ENCODE results near the gene NCKAP5.

NCKAP5 gene

GRCh38 chr2:133152801-133153200 lies 415.5 kb downstream of the NCKAP5 start:
- TF ChIP-seq CTCF (IDR thresholded peaks at IDR 0.05; ENCODE audit: low read depth, low read length, missing control alignments) = no peak

GRCh38 chr2:133148187-133148586 lies 420.1 kb downstream of the NCKAP5 start:
- TF ChIP-seq CTCF (IDR thresholded peaks at IDR 0.05; ENCODE audit: low read depth, low read length, missing control alignments) = no peak
- H3K4me3 ChIP-seq (ENCODE audit: low read depth, low read length) = no peak overlapping the region

More at GRCh38 chr2:133152801-133153200, 415.5 kb downstream of the NCKAP5 start:
- no peak for DNase-seq
- Histone ChIP-seq H3K27me3 (replicated peaks) (no peaks in the 10 kb centered on the region), H3K4me3 (ENCODE audit: low read depth, low read length) (no peak overlapping the region), H3K36me3 (replicated peaks) (no peaks in the 10 kb centered on the region), H3K27ac (no peak overlapping the region)
- in situ Hi-C loops (cut with HindIII; ENCODE audit: low pct_ligation_motif_present, low sequenced_read_pairs) = no loop called here

GRCh38 chr2:133146893-133147292 lies 421.4 kb downstream of the NCKAP5 start:
- H3K27ac ChIP-seq = no peak overlapping the region
- in situ Hi-C loops (cut with HindIII; ENCODE audit: low pct_ligation_motif_present, low sequenced_read_pairs) = no loop called here
- no peak for DNase-seq
- TF ChIP-seq CTCF (IDR thresholded peaks at IDR 0.05; ENCODE audit: low read depth, low read length, missing control alignments) = no peak
- no peaks in the 10 kb centered on the region for H3K36me3 ChIP-seq (replicated peaks)
- no peaks in the 10 kb centered on the region for H3K27me3 ChIP-seq (replicated peaks)
- no peak overlapping the region for H3K4me3 ChIP-seq (ENCODE audit: low read depth, low read length)

More at GRCh38 chr2:133148187-133148586, 420.1 kb downstream of the NCKAP5 start:
- Histone ChIP-seq H3K27me3 (replicated peaks) (no peaks in the 10 kb centered on the region), H3K27ac (no peak overlapping the region), H3K36me3 (replicated peaks) (no peaks in the 10 kb centered on the region)
- no peak for DNase-seq
- in situ Hi-C loops (cut with HindIII; ENCODE audit: low pct_ligation_motif_present, low sequenced_read_pairs) = no loop called here

- Histone ChIP-seq H3K27me3 (replicated peaks) (no peaks in the 10 kb centered on the region), H3K36me3 (replicated peaks) (no peaks in the 10 kb centered on the region), H3K4me3 (ENCODE audit: low read depth, low read length) (no peak overlapping the region), H3K27ac (no peak overlapping the region)
- no peak for TF ChIP-seq CTCF (IDR thresholded peaks at IDR 0.05; ENCODE audit: low read depth, low read length, missing control alignments)
- in situ Hi-C loops (cut with HindIII; ENCODE audit: low pct_ligation_motif_present, low sequenced_read_pairs) = no loop called here
- DNase-seq = no peak
Measured at GRCh38 chr2:133143645-133144044, 424.6 kb downstream of the NCKAP5 start.

GRCh38 chr2:133142087-133142486 lies 426.2 kb downstream of the NCKAP5 start:
- no peak for TF ChIP-seq CTCF (IDR thresholded peaks at IDR 0.05; ENCODE audit: low read depth, low read length, missing control alignments)
- Histone ChIP-seq H3K36me3 (replicated peaks) (no peaks in the 10 kb centered on the region), H3K27me3 (replicated peaks) (no peaks in the 10 kb centered on the region), H3K27ac (no peak overlapping the region), H3K4me3 (ENCODE audit: low read depth, low read length) (no peak overlapping the region)
- in situ Hi-C loops (cut with HindIII; ENCODE audit: low pct_ligation_motif_present, low sequenced_read_pairs) = no loop called here
- DNase-seq = no peak

GRCh38 chr2:133140620-133141019 lies 427.6 kb downstream of the NCKAP5 start:
- TF ChIP-seq CTCF (IDR thresholded peaks at IDR 0.05; ENCODE audit: low read depth, low read length, missing control alignments) = no peak
- no peak for DNase-seq
- H3K27me3 ChIP-seq (replicated peaks) = no peaks in the 10 kb centered on the region
- no peak overlapping the region for H3K27ac ChIP-seq
- H3K4me3 ChIP-seq (ENCODE audit: low read depth, low read length) = no peak overlapping the region
- in situ Hi-C loops (cut with HindIII; ENCODE audit: low pct_ligation_motif_present, low sequenced_read_pairs) = no loop called here
- H3K36me3 ChIP-seq (replicated peaks) = no peaks in the 10 kb centered on the region

All from brain microvascular endothelial cell (primary cell).